ENCODE data around the gene BMS1. TPM values are rescaled to one million over a fixed set of nuclear protein-coding genes. Genes with fewer than 3 reads are reported as not detected.
"Not testable (repeated sequence)": the region's sequence is repeated elsewhere in the genome, so short reads cannot be mapped to it uniquely, and the experiment has no call there.

BMS1 gene
- total RNA-seq, 1 donor from 2014 or later = 4.6 TPM

DNA sequence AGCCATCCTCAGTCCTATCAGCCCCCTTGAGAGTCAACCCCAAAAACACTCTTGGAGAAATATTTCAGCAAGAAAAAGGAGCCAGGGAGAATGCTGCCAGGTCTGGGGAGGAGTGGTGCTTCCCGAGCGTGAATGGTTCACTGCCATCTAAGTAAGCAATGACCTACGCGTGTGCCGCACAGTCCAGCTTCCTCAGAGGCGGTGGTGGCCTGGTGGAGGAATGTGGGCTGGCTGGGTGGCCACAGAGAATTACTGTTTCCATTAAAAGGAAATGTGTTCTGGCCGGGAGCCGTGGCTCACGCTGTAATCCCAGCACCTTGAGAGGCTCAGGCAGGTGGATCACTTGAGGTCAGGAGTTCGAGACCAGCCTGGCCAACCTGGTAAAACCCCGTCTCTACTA, 77.4 kb downstream of the BMS1 start:
- ATAC-seq; DNase-seq (ENCODE audit: low spot score): not testable (repeated sequence)

- DNase-seq (ENCODE audit: low spot score); ATAC-seq: not testable (repeated sequence)
Measured at GRCh38 chr10:42862801-42863200, 80.2 kb downstream of the BMS1 start.

DNA sequence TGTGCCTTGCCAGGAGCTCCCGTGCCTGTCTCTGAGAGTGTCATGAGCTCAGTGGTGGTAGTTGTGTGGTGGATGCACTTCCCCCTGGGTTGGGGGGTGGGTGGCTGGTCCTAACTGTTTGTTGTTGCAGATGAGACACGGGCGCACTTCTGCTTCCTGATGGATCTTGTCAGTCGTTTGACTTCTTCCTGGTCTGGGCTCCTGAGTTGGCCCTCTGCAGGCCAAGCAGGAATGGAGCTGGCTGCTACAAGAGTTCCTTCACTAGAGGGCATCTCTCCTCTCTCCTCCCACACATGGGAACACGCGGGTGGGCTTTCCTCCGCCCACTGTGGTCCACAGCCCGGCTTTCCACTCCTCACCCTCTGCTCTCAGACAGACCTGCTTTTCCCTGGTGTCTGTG, 82.0 kb downstream of the BMS1 start:
- DNase-seq (ENCODE audit: low spot score) = no peak
- no peak for ATAC-seq

- ATAC-seq = no peak
- DNase-seq (ENCODE audit: low spot score) = no peak
Measured at GRCh38 chr10:42865716-42866114, 83.1 kb downstream of the BMS1 start.

DNA sequence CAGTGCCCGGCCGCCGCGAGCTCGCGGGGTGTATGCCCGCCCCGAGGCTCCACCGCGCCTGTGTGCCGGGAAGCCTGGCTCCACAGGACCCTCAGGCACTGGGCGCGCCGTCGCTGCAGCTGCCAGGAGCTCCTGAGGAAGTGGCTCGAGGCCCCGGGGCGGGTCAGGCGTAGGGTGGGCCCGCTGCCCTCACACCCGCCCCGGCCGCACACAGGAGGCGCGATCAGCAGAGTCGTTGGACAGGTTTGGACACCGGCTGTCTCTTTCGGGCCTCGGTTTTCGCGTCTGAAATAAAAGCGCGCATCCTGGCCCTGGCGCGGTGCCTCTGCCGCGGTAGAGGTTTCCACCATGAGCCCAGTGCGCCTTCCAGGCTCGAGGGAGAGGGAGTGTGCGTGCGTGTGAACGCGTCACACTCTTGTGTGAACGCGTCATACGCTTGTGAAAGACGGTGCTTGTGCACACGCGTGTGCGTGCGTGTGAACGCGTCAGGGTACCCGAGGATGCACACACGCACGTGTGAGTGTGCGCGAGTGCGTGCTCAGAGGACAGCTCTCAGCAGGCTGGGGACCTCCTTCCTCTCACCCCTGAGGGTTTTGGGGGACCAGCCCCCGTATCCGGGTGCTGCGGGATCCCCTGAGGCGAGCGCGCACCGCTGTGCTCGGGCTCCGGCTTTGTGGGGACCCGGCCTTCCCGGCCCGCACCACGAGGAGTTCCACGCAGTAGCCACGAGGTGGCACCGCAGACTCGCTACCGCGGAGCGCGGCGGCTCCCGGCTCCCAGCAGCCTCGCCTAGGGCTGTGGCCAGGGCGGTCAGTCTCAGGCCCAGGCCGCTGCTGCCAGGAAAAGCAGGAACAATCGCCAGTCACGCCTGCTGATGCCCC, 83.8 kb downstream of the BMS1 start:
- DNase-seq (ENCODE audit: low spot score) = peak; percentile 83
- peak; percentile 100 for ATAC-seq

DNA sequence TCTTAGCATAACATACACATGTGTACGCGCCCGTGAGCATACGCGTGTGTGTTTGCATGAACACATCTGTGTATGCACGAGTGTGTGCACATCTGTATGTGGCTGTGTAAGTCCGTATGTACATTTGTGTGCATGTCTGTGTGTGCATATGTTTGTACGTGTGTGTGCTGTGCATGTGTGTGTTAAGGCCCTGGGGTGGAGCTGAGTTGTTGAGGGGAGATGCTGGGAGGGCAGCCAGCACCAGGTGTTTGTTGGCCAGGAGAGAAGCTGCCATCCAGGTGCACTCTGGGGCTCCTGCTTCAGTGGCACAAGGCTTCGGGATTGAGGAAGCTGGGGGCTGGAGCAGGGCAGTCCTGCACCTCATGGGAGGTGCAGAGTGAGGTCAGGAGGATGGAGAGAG, 85.0 kb downstream of the BMS1 start:
- ATAC-seq = no peak
- no peak for DNase-seq (ENCODE audit: low spot score)

- DNase-seq (ENCODE audit: low spot score) (no peak), ATAC-seq (no peak)
Measured at GRCh38 chr10:42868530-42868929, 85.9 kb downstream of the BMS1 start.

- DNase-seq (ENCODE audit: low spot score) = no peak
Measured at GRCh38 chr10:42869977-42870350, 87.4 kb downstream of the BMS1 start.

DNA sequence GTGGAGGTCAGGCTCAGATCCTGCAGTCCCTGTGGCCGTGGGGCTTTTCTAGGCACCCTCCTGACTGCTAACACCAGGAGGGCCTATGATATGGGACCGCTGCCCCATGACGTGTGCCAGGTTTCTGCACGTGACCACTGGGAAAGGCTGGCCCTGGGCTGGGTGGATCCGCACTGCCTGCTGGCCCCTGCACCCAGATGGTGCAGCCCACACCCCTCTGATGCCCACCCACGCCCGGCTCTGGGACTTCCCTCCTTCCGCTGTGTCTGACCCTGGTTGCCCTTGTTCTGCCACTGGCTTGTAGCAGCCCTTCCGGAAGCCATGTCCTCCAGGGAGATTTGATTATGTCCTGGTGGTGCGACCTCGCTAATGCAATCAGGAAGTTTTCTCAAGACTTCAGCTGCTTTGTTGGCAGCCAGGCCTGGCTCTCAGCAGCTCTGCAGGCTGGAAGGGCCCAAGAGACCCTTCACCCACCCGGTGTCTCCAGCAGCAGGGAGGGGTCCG, 88.6 kb downstream of the BMS1 start:
- not testable (repeated sequence) for DNase-seq (ENCODE audit: low spot score); ATAC-seq

More at GRCh38 chr10:42869977-42870350, 87.4 kb downstream of the BMS1 start:
- no peak for ATAC-seq

GRCh38 chr10:42871823-42872222, 89.2 kb downstream of the BMS1 start:
- no peak for ATAC-seq
- no peak for DNase-seq (ENCODE audit: low spot score)

DNA sequence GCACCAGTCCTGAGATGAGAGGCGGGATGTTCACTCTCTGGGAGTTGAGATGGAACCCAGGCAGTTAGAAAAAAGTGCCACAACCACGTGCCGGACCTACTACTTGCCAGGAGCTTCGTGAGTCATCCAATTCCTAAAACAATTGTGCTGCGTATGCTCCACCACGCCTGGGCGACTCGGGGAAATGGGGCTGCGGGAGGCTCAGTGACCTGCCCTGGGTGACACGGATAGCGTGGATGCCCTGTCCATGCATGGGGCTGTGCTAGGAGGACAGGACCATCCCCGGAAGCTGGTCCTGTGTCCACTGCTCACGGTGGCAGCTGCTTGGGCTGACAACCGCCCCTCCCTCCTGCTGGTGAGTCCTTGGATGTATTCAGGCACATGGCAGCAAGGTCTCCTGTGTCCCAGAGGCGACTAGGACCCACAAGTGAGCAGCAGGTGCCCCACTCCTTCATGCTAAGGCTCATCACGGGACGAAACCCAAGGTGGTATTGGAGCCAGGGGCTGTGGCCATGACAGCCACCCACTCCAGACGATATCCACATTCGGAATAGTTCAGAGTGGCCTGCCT, 90.4 kb downstream of the BMS1 start:
- ATAC-seq = no peak
- no peak for DNase-seq (ENCODE audit: low spot score)

DNA sequence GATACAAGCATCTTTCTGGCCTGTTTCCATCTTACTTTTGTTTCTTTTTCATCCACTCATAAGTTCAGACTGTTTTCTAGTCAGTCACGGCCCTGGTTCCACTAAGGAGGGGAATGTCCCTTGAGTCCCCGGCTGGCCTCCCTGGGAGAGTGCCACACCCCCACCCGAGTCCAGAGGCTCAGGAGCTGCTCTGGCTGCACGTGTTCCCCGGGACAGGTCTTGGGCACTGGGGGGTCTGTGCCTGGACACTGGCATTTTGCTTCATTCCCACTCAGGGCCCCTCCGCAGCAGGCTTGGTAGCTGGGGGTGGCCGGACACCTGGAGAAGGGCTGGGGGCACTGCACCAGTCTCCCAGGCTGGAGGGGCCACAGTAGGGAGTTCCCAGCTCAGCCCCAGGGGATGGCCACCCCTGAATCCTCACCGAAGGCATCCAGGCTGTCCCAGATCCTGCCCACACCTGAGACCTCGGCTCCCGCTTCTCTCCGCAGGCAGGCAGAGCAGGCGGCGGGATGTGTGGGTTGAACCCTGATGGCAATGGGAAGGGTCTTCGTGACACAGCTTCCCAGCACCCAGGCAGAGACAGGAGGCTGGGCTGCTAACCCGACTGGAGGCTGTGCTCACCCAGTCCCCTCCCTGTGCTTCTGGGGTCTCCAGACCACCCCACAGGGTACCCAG, 92.3 kb downstream of the BMS1 start:
- ATAC-seq (no peak), DNase-seq (ENCODE audit: low spot score) (no peak)

DNA sequence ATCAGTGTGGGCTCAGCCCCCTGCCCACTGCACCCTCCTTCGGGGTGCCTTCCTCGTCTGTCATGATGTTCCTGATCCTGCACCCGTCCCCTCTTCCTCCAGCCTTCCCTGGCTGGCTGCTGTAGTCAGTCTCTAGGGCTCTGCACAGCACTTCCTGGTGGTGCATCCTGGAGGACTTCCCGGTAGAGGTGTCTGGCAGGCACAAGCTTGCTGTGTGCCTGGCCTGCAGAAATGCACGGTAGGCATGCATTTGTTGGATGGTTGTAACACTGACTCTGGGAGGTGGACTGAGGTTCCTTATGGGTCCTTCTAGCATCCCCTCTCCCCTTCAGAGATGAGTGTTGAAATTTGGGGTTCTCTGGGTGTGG, 92.8 kb downstream of the BMS1 start:
- DNase-seq (ENCODE audit: low spot score) (no peak), ATAC-seq (no peak)

DNA sequence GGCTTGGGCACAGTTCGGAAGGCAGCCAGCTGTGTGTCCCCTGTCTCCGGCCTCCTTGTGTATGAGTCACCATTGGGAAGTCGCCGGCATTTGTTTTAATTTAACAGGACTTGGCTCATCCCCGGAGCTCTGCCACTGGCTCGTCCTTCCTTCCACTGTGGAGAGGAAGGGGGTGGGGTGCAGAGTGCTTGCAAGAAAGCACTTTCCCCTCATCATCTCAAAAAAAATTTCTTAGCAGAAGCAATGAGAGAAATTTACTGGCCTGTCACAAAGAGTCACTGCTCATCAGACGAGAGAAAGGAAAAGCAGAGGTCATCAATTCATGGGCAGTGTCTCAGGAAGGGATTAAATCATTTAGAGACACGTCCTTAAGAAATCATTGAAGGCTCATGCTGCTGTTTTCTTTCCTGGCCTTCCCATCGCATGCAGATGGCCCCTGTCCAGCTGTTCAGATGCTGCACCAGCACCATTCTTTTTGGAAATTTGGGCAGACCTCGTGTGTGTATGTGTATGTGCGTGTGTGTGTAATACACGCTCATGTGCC, 93.3 kb downstream of the BMS1 start:
- peak; percentile 30 for ATAC-seq
- no peak for DNase-seq (ENCODE audit: low spot score)

DNA sequence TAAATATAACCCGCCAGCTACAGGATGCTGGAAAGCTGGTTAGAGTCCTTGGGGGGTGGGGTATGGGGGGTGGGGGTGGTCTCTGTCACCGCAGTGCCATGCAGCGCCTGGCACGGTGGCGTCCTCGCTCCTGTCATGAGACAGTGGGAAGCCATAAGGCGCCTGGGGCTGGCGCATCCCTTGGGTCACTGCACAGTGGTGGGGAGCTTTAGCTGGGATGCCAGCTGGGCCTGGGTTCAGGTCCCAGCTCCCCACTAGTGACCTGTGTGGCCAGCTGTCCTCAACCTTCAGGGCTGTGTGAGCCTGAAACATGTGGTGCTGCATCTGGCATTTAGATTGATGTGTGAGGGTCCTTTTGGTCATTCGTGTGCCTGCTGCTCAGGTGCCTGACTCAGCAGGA, 93.9 kb downstream of the BMS1 start:
- DNase-seq (ENCODE audit: low spot score) (no peak), ATAC-seq (no peak)

- ATAC-seq = no peak
Measured at GRCh38 chr10:42876945-42877344, 94.3 kb downstream of the BMS1 start.

GRCh38 chr10:42877496-42878030, 95.0 kb downstream of the BMS1 start:
- ATAC-seq = no peak
- no peak for DNase-seq (ENCODE audit: low spot score)

More at GRCh38 chr10:42876945-42877344, 94.3 kb downstream of the BMS1 start:
- DNase-seq (ENCODE audit: low spot score) = no peak

- DNase-seq (ENCODE audit: low spot score) (no peak), ATAC-seq (no peak)
Measured at GRCh38 chr10:42878134-42878820, 95.7 kb downstream of the BMS1 start.

- no peak for ATAC-seq
- DNase-seq (ENCODE audit: low spot score) = no peak
Measured at GRCh38 chr10:42878821-42879195, 96.2 kb downstream of the BMS1 start.

GRCh38 chr10:42879380-42880254, 97.0 kb downstream of the BMS1 start:
- DNase-seq (ENCODE audit: low spot score) (no peak), ATAC-seq (no peak)

Measured in left lobe of liver (tissue), 2 donors.